GM23338 (cell line): ENCODE results near the gene TMEM239. TPM values are rescaled to one million over a fixed set of nuclear protein-coding genes. Genes with fewer than 3 reads are reported as not detected.

Source experiments
- ATAC-seq: fragments of 200-7000 bp; cut with Tn5 transposase; 3 replicates; pipeline ENCODE4 v1.9.1; 2020
- DNase-seq: peaks from one replicate; pipeline ENCODE4 v3.0.0-alpha.2; 2015; ENCODE audit warnings: low spot score
- H2AFZ ChIP-seq: fragments of 200-600 bp; sonication (generic); 2 replicates; pipeline ENCODE4 v1.8.0; 2016; ENCODE audit warnings: antibody characterized with exemption, mild to moderate bottlenecking, moderate library complexity
- H3F3A ChIP-seq: fragments of 200-600 bp; sonication (generic); replicated peaks from 2 replicates; pipeline ENCODE4 v1.8.0; 2017; ENCODE audit warnings: antibody characterized with exemption, mixed run types, low read depth
- H3K27ac ChIP-seq: fragments of 200-600 bp; sonication (generic); 2 replicates; pipeline ENCODE4 v1.6.1; 2016; ENCODE audit warnings: low read depth
- H3K27me3 ChIP-seq: fragments of 200-600 bp; sonication (generic); 2 replicates; pipeline ENCODE4 v1.8.0; 2016; ENCODE audit warnings: mild to moderate bottlenecking, mixed run types, moderate library complexity; ENCODE audit not compliant: insufficient read depth
- H3K36me3 ChIP-seq: fragments of 200-600 bp; sonication (generic); 2 replicates; pipeline ENCODE4 v1.8.0; 2016; ENCODE audit warnings: mild to moderate bottlenecking; ENCODE audit not compliant: insufficient read depth
- H3K4me1 ChIP-seq: fragments of 200-600 bp; sonication (generic); 2 replicates; pipeline ENCODE4 v1.8.0; 2016; ENCODE audit warnings: mild to moderate bottlenecking, moderate library complexity; ENCODE audit not compliant: insufficient read depth
- H3K4me2 ChIP-seq: fragments of 200-600 bp; sonication (generic); 2 replicates; pipeline ENCODE4 v1.7.1; 2017; ENCODE audit warnings: mixed run types
- H3K4me3 ChIP-seq: fragments of 200-600 bp; sonication (generic); 2 replicates; pipeline ENCODE4 v1.6.1; 2016; ENCODE audit warnings: mixed run types
- H3K79me2 ChIP-seq: fragments of 200-600 bp; sonication (generic); replicated peaks from 2 replicates; pipeline ENCODE4 v1.8.0; 2017; ENCODE audit warnings: mild to moderate bottlenecking; ENCODE audit not compliant: insufficient read depth
- H3K9me2 ChIP-seq: fragments of 200-600 bp; sonication (generic); 2 replicates; pipeline ENCODE4 v1.8.0; 2017; ENCODE audit not compliant: insufficient read depth
- H4K20me1 ChIP-seq: fragments of 200-600 bp; sonication (generic); replicated peaks from 2 replicates; pipeline ENCODE4 v1.8.0; 2017; ENCODE audit warnings: mild to moderate bottlenecking; ENCODE audit not compliant: insufficient read depth
- H3K27ac Mint-ChIP-seq: 2 replicates; pipeline ENCODE4 v1.8.0; 2020; ENCODE audit warnings: inconsistent platforms, mild to moderate bottlenecking, moderate library complexity, mixed read lengths
- H3K27me3 Mint-ChIP-seq: 3 replicates; pipeline ENCODE4 v1.8.0; 2022; ENCODE audit warnings: low read depth, mild to moderate bottlenecking, moderate library complexity, mixed read lengths, inconsistent platforms; ENCODE audit not compliant: insufficient read depth, poor library complexity
- H3K36me3 Mint-ChIP-seq: 3 replicates; pipeline ENCODE4 v1.8.0; 2021; ENCODE audit warnings: low read depth, mild to moderate bottlenecking, inconsistent platforms, moderate library complexity, mixed read lengths
- H3K4me1 Mint-ChIP-seq: 3 replicates; pipeline ENCODE4 v1.8.0; 2020; ENCODE audit warnings: mild to moderate bottlenecking, inconsistent platforms, mixed read lengths
- H3K4me3 Mint-ChIP-seq: 3 replicates; pipeline ENCODE4 v1.8.0; 2021; ENCODE audit warnings: moderate library complexity, mild to moderate bottlenecking, inconsistent platforms, mixed read lengths
- H3K9me3 Mint-ChIP-seq: 3 replicates; pipeline ENCODE4 v1.8.0; 2020; ENCODE audit warnings: moderate library complexity, mild to moderate bottlenecking, inconsistent platforms, mixed read lengths
- CREB1 ChIP-seq: fragments of 250-450 bp; sonication (Bioruptor Pico); IDR thresholded peaks from 2 replicates; pipeline ENCODE4 v1.5.0; 2020; ENCODE audit warnings: low read depth, mild to moderate bottlenecking, moderate library complexity
- CTCF ChIP-seq, 2 experiments: fragments of 200-600 bp in 1 of 2; sonication (generic) in 1 of 2; conservative IDR thresholded peaks; 2 replicates each; pipeline versions ENCODE4 v1.5.1 to v1.6.1; 2016 to 2017; ENCODE audit warnings: antibody characterized with exemption in 2 of 2, low read depth in 2 of 2, mild to moderate bottlenecking in 2 of 2, moderate library complexity in 1 of 2
- ETS1 ChIP-seq: IDR thresholded peaks from 2 replicates; pipeline ENCODE4 v1.6.1; 2016; ENCODE audit warnings: antibody characterized with exemption
- EZH2 ChIP-seq: fragments of 200-600 bp; sonication (generic); IDR thresholded peaks from one replicate; pipeline ENCODE4 v1.8.0; 2017; ENCODE audit warnings: antibody characterized with exemption, mild to moderate bottlenecking, low read depth; ENCODE audit not compliant: unreplicated experiment
- EZH2phosphoT487 ChIP-seq: fragments of 200-600 bp; sonication (generic); IDR thresholded peaks from one replicate; pipeline ENCODE4 v1.8.1; 2018; ENCODE audit warnings: antibody characterized with exemption; ENCODE audit not compliant: unreplicated experiment
- JUNB ChIP-seq: IDR thresholded peaks from one replicate; pipeline ENCODE4 v1.6.1; 2016; ENCODE audit warnings: antibody characterized with exemption; ENCODE audit not compliant: unreplicated experiment
- NANOG ChIP-seq: IDR thresholded peaks from 2 replicates; pipeline ENCODE4 v1.6.1; 2016; ENCODE audit warnings: antibody characterized with exemption, borderline replicate concordance
- POLR2AphosphoS5 ChIP-seq: IDR thresholded peaks from 2 replicates; pipeline ENCODE4 v1.6.1; 2016; ENCODE audit warnings: antibody characterized with exemption, low read depth
- REST ChIP-seq: IDR thresholded peaks from one replicate; pipeline ENCODE4 v1.6.1; 2018; ENCODE audit warnings: antibody characterized with exemption; ENCODE audit not compliant: unreplicated experiment
- STAT1 ChIP-seq: IDR thresholded peaks from one replicate; pipeline ENCODE4 v1.6.1; 2016; ENCODE audit warnings: antibody characterized with exemption; ENCODE audit not compliant: unreplicated experiment
- ZNF114 ChIP-seq: fragments of 250-450 bp; sonication (Bioruptor Pico); IDR thresholded peaks from 2 replicates; pipeline ENCODE4 v1.5.0; 2020; ENCODE audit warnings: mild to moderate bottlenecking, moderate library complexity
- ZNF331 ChIP-seq: fragments of 250-450 bp; sonication (Bioruptor Pico); IDR thresholded peaks from 2 replicates; pipeline ENCODE4 v1.5.0; 2020; ENCODE audit warnings: low read depth, mild to moderate bottlenecking, moderate library complexity
- ZNF462 ChIP-seq: fragments of 250-450 bp; sonication (Bioruptor Pico); IDR thresholded peaks from 2 replicates; pipeline ENCODE4 v1.5.0; 2020; ENCODE audit warnings: mild to moderate bottlenecking, moderate library complexity
- polyA plus RNA-seq: library from polyadenylated mRNA; unstranded; fragments of >200 nt; fragmentation: Nextera tagmentation; extraction: Ambion mirVana; gene quantifications from 2 replicates; pipeline ENCODE4 v1.2.1, GENCODE V29; 2016
- total RNA-seq: library from RNA; depleted of rRNA; stranded (reverse); fragments of >200 nt; shearing (Covaris generic); gene quantifications from 2 replicates; pipeline ENCODE4 v1.2.3, GENCODE V29; 2014

TMEM239 gene
- total and polyA plus RNA-seq, 2 experiments from 2014 or later: not detected

GRCh38 chr20:2815242-2815900 lies 793 bp upstream of the TMEM239 start:
- Histone ChIP-seq H3K9me2 (no peaks in the 10 kb centered on the region), H3K4me3 (no peak overlapping the region), H4K20me1 (no peaks in the 10 kb centered on the region), H3K4me2 (no peak overlapping the region), H3F3A (no peaks in the 10 kb centered on the region), H3K27me3 (peaks cover 56% of the 10 kb centered on the region), H3K27ac (no peak overlapping the region), H3K79me2 (no peaks in the 10 kb centered on the region), H2AFZ (no peak overlapping the region), H3K36me3 (no peaks in the 10 kb centered on the region), H3K4me1 (0 out of 2 replicates have a peak, but pooled peaks cover 2% of the 10 kb centered on the region)
- Mint-ChIP-seq H3K27me3 (peaks cover 20% of the 10 kb centered on the region), H3K36me3 (peaks cover 3% of the 10 kb centered on the region; the same call in 1 of the 3 replicates), H3K4me3 (no peak overlapping the region), H3K27ac (no peak overlapping the region), H3K9me3 (peaks cover 9% of the 10 kb centered on the region), H3K4me1 (peaks cover 7% of the 10 kb centered on the region)
- DNase-seq (no peak), ATAC-seq (no peak)
- TF ChIP-seq POLR2AphosphoS5 (no peak), CTCF (conservative IDR thresholded peaks at IDR 0.05; ENCODE audit: low read depth in 2 of 2) (no peak), ETS1 (no peak), CREB1 (CRISPR knock-in tag) (no peak), EZH2 (no peak), ZNF331 (CRISPR knock-in tag) (no peak), ZNF114 (CRISPR knock-in tag) (no peak), REST (no peak), STAT1 (no peak), ZNF462 (CRISPR knock-in tag) (no peak), NANOG (no peak), JUNB (no peak), EZH2phosphoT487 (no peak)
